NCI-H774 (cell line): ENCODE measurements around the gene GPX4.

Experiments
- DNase-seq: peaks from one replicate; lab custom pipeline; 2025; lab: John Stamatoyannopoulos, UW

Gene GPX4

DNA sequence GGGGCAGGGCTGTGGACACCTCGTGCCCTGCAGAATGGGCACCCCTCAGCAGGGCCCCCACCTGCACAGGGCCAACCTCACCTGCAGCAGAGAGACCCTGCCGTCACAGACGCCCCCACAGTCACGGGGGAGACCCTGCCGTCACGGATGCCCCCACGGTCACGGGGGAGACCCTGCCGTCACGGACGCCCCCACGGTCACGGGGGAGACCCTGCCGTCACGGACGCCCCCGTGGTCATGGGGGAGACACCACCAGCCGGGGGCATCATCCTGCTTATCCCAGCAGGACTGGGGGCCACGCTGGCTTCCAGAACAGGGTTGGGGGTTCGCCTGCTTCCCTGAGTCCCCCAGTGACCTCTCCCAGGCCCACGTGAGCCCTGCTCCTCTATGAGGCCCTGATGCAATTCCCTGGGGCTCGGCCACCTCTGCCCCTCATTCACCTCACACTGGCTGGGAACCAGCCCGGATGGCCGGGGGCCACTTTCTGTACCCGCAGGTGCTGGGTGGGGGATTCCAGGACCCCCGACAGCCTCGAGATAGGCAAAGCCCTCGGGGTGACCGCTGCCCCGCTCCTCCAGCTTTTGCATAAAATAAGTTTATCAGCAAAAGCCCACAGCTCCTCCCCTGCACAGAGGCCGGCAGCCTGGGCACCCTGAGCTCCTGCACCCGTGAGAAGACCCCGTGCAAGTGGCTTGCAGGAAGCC is 46.7 kb downstream of the GPX4 start:
- DNase-seq: no peak

DNA sequence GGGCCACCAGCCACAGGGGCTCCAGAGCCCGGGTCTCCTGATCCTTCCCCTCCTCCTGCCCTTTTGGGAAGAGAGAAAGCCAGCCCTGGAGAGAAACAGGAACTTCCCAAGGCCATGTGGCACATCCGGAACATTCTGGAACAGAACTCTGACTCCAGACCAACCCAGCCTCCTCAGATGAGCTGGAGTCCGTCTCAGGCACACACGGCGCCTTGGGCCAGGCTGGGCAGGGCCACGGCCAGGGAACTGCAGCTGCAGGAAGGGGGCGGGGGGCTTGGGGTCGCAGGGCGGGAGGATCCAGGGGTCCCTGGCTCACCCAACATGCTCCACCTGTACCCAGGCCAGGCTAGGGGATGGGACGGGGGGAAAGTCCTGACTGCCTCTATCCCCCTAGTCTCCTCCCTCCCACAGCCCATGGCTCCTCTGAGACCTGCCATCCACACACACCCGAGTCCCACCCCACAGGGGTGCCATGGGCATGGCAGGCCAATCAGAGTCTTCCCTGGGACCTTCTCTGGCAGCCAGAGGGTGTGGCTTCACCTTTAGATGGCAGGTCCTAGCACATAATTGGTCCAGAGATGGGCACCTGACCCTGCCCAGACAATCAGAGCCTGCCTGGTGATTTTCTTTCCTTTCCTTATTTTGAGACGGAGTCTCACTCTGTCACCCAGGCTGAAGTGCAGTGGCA is 47.4 kb downstream of the GPX4 start:
- no peak for DNase-seq

DNA sequence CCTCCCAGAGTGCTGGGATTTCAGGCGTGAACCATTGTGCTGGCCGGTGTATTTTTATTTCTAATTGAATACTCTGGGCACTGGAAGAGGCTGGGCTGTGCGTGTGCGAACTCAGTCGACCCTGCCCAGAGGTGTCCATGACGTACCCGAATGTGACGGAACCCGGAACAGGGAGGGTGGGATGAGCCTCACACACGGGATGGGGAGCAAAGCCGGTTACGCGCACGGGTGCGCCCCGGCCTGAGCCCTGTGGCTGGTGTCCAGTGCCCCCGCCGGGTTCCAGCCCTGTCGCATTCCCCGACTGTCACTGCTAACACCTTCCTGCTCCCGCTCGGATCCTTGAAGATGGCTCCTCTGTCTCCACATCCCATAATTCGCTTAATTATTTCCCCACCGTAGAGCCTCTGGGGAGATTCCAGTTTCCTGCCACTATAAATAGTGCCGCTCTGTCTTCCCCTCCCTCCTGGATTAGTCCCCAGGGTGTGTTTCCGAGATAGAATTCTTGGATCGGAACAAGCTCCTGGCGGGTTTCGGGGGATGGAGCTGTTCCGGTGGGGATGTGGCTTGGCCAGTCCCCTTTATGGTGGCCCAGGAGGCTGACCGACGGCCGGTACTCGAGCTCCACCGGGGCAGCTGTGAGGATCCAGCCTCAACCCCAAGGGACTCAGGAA is 48.3 kb downstream of the GPX4 start:
- no peak for DNase-seq

DNA sequence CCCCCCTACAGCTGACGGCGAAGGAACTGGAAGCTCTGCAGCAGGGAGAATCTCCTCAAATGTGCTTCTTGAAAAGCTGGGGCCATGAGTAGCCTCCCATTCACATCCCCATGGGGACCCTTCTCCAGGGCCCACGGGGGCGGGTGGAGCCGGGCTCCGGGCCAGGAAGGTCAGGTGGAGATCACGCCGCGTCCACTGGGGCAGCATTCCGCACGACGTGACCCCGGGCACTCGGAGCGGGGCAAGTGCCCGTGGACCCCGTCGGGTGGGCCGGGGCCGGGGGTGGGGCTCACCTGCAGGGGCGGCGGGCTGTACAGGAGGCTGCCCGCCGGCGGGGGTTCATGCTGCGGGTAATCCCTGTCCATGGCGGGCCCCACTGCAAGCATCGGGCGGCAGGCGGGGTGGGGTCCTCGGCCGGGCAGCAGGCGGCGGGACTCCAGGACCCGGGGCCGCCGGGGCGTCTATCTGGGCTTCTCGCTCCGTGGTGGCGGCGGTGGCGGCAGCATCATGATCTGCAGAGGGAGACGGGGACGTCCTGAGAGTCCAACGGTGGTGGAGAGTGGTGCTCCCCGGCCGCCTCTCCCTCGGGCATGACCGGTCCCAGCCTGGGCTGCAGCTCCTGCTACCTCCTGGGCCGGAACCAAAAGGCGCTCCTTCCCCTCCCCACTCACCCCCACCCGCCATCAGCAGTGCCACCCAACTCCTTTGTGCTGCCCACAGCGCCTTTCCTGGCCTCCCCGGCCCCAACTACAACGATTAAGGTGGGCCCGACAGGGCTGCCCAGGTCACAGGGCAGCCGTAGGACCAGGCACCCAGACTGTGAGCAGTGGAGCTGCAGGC is 50.3 kb downstream of the GPX4 start:
- DNase-seq: no peak

DNA sequence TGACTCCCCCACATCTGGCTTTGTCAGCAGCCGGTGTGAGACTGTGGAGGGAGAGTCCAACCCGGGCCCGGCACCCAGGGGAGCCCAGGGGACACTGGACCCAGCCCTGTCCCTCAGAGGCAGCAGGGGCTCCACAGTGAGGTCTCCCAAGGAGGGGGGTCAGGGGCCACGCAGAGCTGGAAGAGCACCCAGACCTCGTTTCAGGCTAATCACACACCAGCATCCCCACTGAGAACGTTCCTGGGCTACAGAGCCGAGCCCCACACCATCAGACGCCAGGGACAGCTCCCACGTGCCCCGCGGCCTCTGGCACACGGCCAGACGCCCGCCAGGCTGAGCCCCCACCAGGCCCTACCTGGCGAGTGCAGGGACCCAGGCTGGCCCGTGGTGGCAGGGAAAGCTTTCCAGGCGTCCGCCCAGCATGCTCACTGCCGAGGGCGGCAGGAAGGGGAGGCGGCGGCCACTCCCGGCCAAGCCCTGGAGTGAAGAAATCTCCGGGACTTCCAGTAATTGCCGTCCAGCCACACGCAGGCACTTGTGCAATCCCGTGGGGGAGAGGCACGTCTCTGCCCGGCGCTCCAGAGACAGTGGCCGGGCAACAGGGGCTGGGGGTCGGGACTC is 51.0 kb downstream of the GPX4 start:
- DNase-seq: no peak

DNA sequence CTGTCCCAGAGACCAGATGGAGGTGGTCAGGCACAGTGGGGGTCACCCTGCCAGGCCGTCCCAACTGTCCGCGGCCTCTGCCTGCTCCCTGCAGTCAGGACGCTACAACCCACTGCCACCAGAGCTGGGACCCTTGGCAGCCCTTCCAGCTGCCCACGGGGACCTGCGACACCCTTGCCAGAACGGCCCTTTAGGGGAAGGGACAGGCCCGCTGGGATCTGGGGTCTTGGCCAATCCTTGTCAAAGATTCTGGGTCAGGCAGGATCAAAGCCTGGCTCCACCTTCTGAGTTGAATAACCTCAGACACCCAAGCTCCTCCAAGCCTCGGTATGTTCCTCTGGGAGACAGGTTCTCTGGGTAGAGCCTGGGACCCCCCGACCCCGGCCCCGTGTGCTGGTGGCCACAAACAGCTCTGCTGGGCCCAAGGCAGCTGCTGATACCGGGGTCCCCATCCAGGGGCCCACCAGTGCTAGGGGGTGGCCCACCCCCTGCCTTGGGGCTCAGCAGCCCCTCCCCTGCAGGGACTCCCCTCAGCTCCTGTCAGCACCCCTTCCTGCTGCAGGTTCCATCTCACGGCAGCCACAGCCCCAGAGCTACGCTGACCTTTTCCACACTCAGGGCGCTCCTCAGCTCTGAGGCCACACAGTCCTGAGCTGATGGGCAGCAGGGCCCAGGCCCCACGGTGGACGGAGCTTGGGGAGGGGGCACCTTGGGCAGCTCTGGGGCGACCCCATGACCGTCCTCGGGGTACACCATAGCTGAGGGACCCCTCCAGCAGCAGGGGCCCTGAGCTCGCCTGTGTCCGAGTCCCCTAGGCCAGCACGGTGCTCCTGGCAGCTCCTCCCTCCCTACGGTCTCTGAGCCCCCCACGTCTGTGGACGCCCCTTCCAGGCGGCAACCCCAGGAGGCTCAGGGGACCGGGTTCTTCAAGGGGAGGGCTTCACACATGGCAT is 51.8 kb downstream of the GPX4 start:
- DNase-seq: no peak
